IMR-90 (cell line): ENCODE measurements around the gene TAL1. TPM values are rescaled to one million over a fixed set of nuclear protein-coding genes. Genes with fewer than 3 reads are reported as not detected.

Experiments used
- ATAC-seq: fragments of 200-7000 bp; cut with Tn5 transposase; 2 replicates; pipeline ENCODE4 v1.9.1; 2020; ENCODE audit warnings: low read depth, mild to moderate bottlenecking, moderate library complexity
- BruUV-seq: library from RNA; stranded (reverse); fragments of 400-500 nt; replicated peaks from 2 replicates; lab custom pipeline; 2021; lab: Mats Ljungman, UMichigan
- CTCF ChIA-PET: fragments of 300-600 bp; formaldehyde crosslinking; extraction: SDS; loops from one replicate; lab custom pipeline; 2021; ENCODE audit warnings: antibody characterized with exemption; lab: Yijun Ruan, JAX
- POLR2A ChIA-PET: fragments of 300-600 bp; sonication (Branson Sonifier 250); formaldehyde crosslinking; loops from one replicate; lab custom pipeline; 2022; ENCODE audit warnings: antibody characterized with exemption; ENCODE audit not compliant: unreplicated experiment; lab: Charles Lee
- DNase-seq: peaks from one replicate; pipeline ENCODE4 v3.0.0; 2013
- H2AFZ ChIP-seq: replicated peaks from 2 replicates; pipeline ENCODE3; 2013; ENCODE audit warnings: low read length, mild to moderate bottlenecking; ENCODE audit not compliant: poor library complexity
- H2AK5ac ChIP-seq: 2 replicates; pipeline ENCODE4 v1.6.1; 2013; ENCODE audit warnings: low read depth, low read length, inconsistent platforms
- H2AK9ac ChIP-seq: replicated peaks from 2 replicates; pipeline ENCODE3; 2013; ENCODE audit warnings: mild to moderate bottlenecking, low read depth, low read length, moderate library complexity; ENCODE audit not compliant: poor library complexity
- H2BK120ac ChIP-seq: 2 replicates; pipeline ENCODE4 v1.6.1; 2013; ENCODE audit warnings: low read depth, low read length, inconsistent platforms
- H2BK15ac ChIP-seq: 3 replicates; pipeline ENCODE4 v1.6.1; 2013; ENCODE audit warnings: low read depth, low read length, inconsistent platforms
- H2BK20ac ChIP-seq: 2 replicates; pipeline ENCODE4 v1.6.1; 2013; ENCODE audit warnings: low read depth, mild to moderate bottlenecking, inconsistent platforms, low read length, moderate library complexity
- H2BK5ac ChIP-seq: 2 replicates; pipeline ENCODE4 v1.6.1; 2013; ENCODE audit warnings: mild to moderate bottlenecking, low read depth, low read length, inconsistent platforms; ENCODE audit not compliant: poor library complexity, severe bottlenecking
- H3K14ac ChIP-seq: replicated peaks from 2 replicates; pipeline ENCODE4 v1.6.1; 2013; ENCODE audit warnings: low read depth, low read length, inconsistent platforms
- H3K18ac ChIP-seq: 2 replicates; pipeline ENCODE4 v1.6.1; 2013; ENCODE audit warnings: low read depth, low read length, control low read depth
- H3K23ac ChIP-seq: 2 replicates; pipeline ENCODE4 v1.6.1; 2013; ENCODE audit warnings: low read depth, low read length, inconsistent platforms
- H3K27ac ChIP-seq: 2 replicates; pipeline ENCODE4 v1.5.1; 2013; ENCODE audit warnings: mild to moderate bottlenecking, control low read depth, low read length; ENCODE audit not compliant: insufficient read depth
- H3K27me3 ChIP-seq: 2 replicates; pipeline ENCODE4 v1.6.1; 2013; ENCODE audit warnings: low read length; ENCODE audit not compliant: control insufficient read depth, insufficient read depth
- H3K36me3 ChIP-seq: 2 replicates; pipeline ENCODE4 v1.6.1; 2013; ENCODE audit warnings: low read length, mixed read lengths; ENCODE audit not compliant: control insufficient read depth, insufficient read depth
- H3K4ac ChIP-seq: 2 replicates; pipeline ENCODE4 v1.6.1; 2013; ENCODE audit warnings: low read depth, low read length, inconsistent platforms
- H3K4me1 ChIP-seq: 2 replicates; pipeline ENCODE4 v1.6.1; 2013; ENCODE audit warnings: low read length, mixed read lengths; ENCODE audit not compliant: control insufficient read depth, insufficient read depth
- H3K4me2 ChIP-seq: 2 replicates; pipeline ENCODE4 v1.6.1; 2013; ENCODE audit warnings: low read depth, mild to moderate bottlenecking, control low read depth, low read length, moderate library complexity
- H3K4me3 ChIP-seq: 2 replicates; pipeline ENCODE4 v1.5.1; 2013; ENCODE audit warnings: low read depth, mild to moderate bottlenecking, control low read depth, low read length, moderate library complexity; ENCODE audit not compliant: insufficient read depth
- H3K56ac ChIP-seq: 2 replicates; pipeline ENCODE4 v1.6.1; 2013; ENCODE audit warnings: low read length, inconsistent platforms; ENCODE audit not compliant: insufficient read depth; ENCODE audit errors: extremely low read depth
- H3K79me1 ChIP-seq, 2 experiments: 2 replicates each; pipeline ENCODE4 v1.6.1; 2013; ENCODE audit warnings: low read length in 2 of 2, inconsistent platforms in 1 of 2, low read depth in 1 of 2
- H3K9ac ChIP-seq: 2 replicates; pipeline ENCODE4 v1.6.1; 2013; ENCODE audit warnings: low read depth, low read length, control low read depth
- H3K9me1 ChIP-seq: 2 replicates; pipeline ENCODE4 v1.6.1; 2013; ENCODE audit warnings: low read length, inconsistent platforms; ENCODE audit not compliant: insufficient read depth
- H3K9me3 ChIP-seq: 2 replicates; pipeline ENCODE4 v1.6.1; 2013; ENCODE audit warnings: low read length; ENCODE audit not compliant: control insufficient read depth, insufficient read depth
- H4K20me1 ChIP-seq: 2 replicates; pipeline ENCODE4 v1.6.1; 2013; ENCODE audit warnings: low read length, inconsistent platforms; ENCODE audit not compliant: insufficient read depth
- H4K5ac ChIP-seq: 2 replicates; pipeline ENCODE4 v1.6.1; 2013; ENCODE audit warnings: mild to moderate bottlenecking, low read depth, low read length, control low read depth
- H4K8ac ChIP-seq, 2 experiments: 2 replicates each; pipeline ENCODE4 v1.6.1; 2013; ENCODE audit warnings: low read depth in 2 of 2, low read length in 2 of 2, control low read depth in 1 of 2, inconsistent platforms in 1 of 2
- H4K91ac ChIP-seq: 2 replicates; pipeline ENCODE4 v1.6.1; 2013; ENCODE audit warnings: low read depth, low read length, inconsistent platforms; ENCODE audit not compliant: insufficient read depth
- BHLHE40 ChIP-seq: fragments of 150-350 bp; IDR thresholded peaks from 2 replicates; pipeline ENCODE4 v1.6.1; 2016; ENCODE audit warnings: mild to moderate bottlenecking, low read depth, low read length
- CHD1 ChIP-seq: IDR thresholded peaks from 2 replicates; pipeline ENCODE4 v1.6.1; 2012; ENCODE audit warnings: low read depth, low read length, improper control_type of control experiment
- ELK1 ChIP-seq: fragments of 150-350 bp; IDR thresholded peaks from 2 replicates; pipeline ENCODE4 v1.6.1; 2016; ENCODE audit warnings: low read depth, mild to moderate bottlenecking, low read length, moderate library complexity, borderline replicate concordance
- FOS ChIP-seq: fragments of 150-350 bp; IDR thresholded peaks from 2 replicates; pipeline ENCODE4 v1.6.1; 2016; ENCODE audit warnings: low read depth, low read length
- MAFK ChIP-seq: IDR thresholded peaks from 2 replicates; pipeline ENCODE4 v1.6.1; 2012; ENCODE audit warnings: low read depth, low read length, improper control_type of control experiment
- MAZ ChIP-seq: IDR thresholded peaks from 2 replicates; pipeline ENCODE4 v1.6.1; 2012; ENCODE audit warnings: low read depth, mild to moderate bottlenecking, low read length, improper control_type of control experiment, moderate library complexity, borderline replicate concordance
- MXI1 ChIP-seq: IDR thresholded peaks from 2 replicates; pipeline ENCODE4 v1.6.1; 2012; ENCODE audit warnings: low read depth, mild to moderate bottlenecking, low read length, moderate library complexity, borderline replicate concordance
- NFE2L2 ChIP-seq: fragments of 150-350 bp; IDR thresholded peaks from 2 replicates; pipeline ENCODE4 v1.6.1; 2016; ENCODE audit warnings: low read depth, mild to moderate bottlenecking, low read length
- RAD21 ChIP-seq: IDR thresholded peaks from 2 replicates; pipeline ENCODE4 v1.6.1; 2012; ENCODE audit warnings: low read length, improper control_type of control experiment
- RCOR1 ChIP-seq: IDR thresholded peaks from 2 replicates; pipeline ENCODE4 v1.6.1; 2012; ENCODE audit warnings: mild to moderate bottlenecking, low read length, improper control_type of control experiment; ENCODE audit not compliant: insufficient replicate concordance
- RFX5 ChIP-seq: IDR thresholded peaks from 2 replicates; pipeline ENCODE4 v1.8.0; 2012; ENCODE audit warnings: low read depth, mild to moderate bottlenecking, low read length, moderate library complexity
- SMC3 ChIP-seq: fragments of 150-350 bp; IDR thresholded peaks from 2 replicates; pipeline ENCODE4 v1.6.1; 2016; ENCODE audit warnings: low read depth, mild to moderate bottlenecking, antibody characterized with exemption, low read length, moderate library complexity
- WGBS, 2 experiments: methylation state at CpG; one replicate each; pipeline versions ENCODE4 v1.1.5 to v1.1.7; 2013; ENCODE audit warnings: missing lambda C conversion rate in 2 of 2; ENCODE audit not compliant: insufficient read length in 1 of 2; ENCODE audit errors: extremely low coverage in 2 of 2; 5-methylcytosine and 5-hydroxymethylcytosine counted together
- dilution Hi-C: fragments of 300-500 bp; cut with HindIII; formaldehyde crosslinking; loops from one replicate; pipeline ENCODE4 v1.14.3; 2018; ENCODE audit warnings: low sequenced_read_pairs; ENCODE audit not compliant: unreplicated experiment
- in situ Hi-C: fragments of 300-500 bp; cut with MboI; formaldehyde crosslinking; loops from 3 replicates; pipeline ENCODE4 v1.14.3; 2019; ENCODE audit warnings: low sequenced_read_pairs, inconsistent platforms, mixed read lengths
- intact Hi-C: fragments of 100-400 bp; cut with micrococcal nuclease; formaldehyde crosslinking; loops from 2 replicates; pipeline ENCODE4 v1.10.0; 2022
- polyA plus RNA-seq, 3 experiments: library from polyadenylated mRNA; depleted of rRNA; stranded (reverse); fragments of >200 nt; gene quantifications; 2 replicates each; pipeline ENCODE4 v1.2.3, GENCODE V29; 2012; ENCODE audit warnings: low replicate concordance in 1 of 3
- total RNA-seq: library from RNA; depleted of rRNA; stranded (reverse); fragments of >200 nt; gene quantifications from 2 replicates; pipeline ENCODE4 v1.2.3, GENCODE V29; 2012

The TAL1 gene
- total and polyA plus RNA-seq, 2 of the 4 experiments (the other 2 are of a cell fraction) = not detected

- no peak overlapping the region for H3K27ac ChIP-seq
- no peak overlapping the region for H3K4me3 ChIP-seq
- H3K4me1 ChIP-seq = no peaks in the 10 kb centered on the region
- ChIA-PET CTCF (no interaction called here), POLR2A (no interaction called here)
- no peak overlapping the region for H2BK120ac ChIP-seq
- H4K91ac ChIP-seq = no peak overlapping the region
- H3K18ac ChIP-seq = no peak overlapping the region
- peaks cover 5% of the 10 kb centered on the region; the same call in 1 of the 2 replicates for H3K9me3 ChIP-seq
- no peak overlapping the region for H4K8ac ChIP-seq
- TF ChIP-seq MAZ (no peak), RCOR1 (no peak), SMC3 (no peak), FOS (no peak), CHD1 (no peak), ELK1 (no peak), RFX5 (no peak), MAFK (no peak), BHLHE40 (no peak), RAD21 (no peak), MXI1 (no peak), NFE2L2 (no peak)
- H3K23ac ChIP-seq = no peak overlapping the region
- H3K79me1 ChIP-seq = no peaks in the 10 kb centered on the region
- H3K27me3 ChIP-seq = peaks cover 42% of the 10 kb centered on the region
- H4K20me1 ChIP-seq = no peaks in the 10 kb centered on the region
- H2AK9ac ChIP-seq = no peak overlapping the region
- H3K4ac ChIP-seq = no peak overlapping the region
- no peak overlapping the region for H2AFZ ChIP-seq
- H3K14ac ChIP-seq = no peak overlapping the region
- DNase-seq = no peak
- H2BK20ac ChIP-seq = no peak overlapping the region
- H2BK5ac ChIP-seq = no peak overlapping the region
- intact Hi-C loops (no loop called here), dilution Hi-C loops (no loop called here), in situ Hi-C loops (no loop called here)
- no peak overlapping the region for H3K4me2 ChIP-seq
- no peak overlapping the region for H3K56ac ChIP-seq
- H2BK15ac ChIP-seq = no peak overlapping the region
- H4K5ac ChIP-seq = no peak overlapping the region
- no peak for ATAC-seq
- H3K9ac ChIP-seq = no peak overlapping the region
- H2AK5ac ChIP-seq = no peak overlapping the region
- H3K9me1 ChIP-seq = no peaks in the 10 kb centered on the region
- no TSS peak for BruUV-seq
- WGBS, 2 experiments = 0% methylated on average over 1 of the region's 4 CpGs; no CpG with 5 or more reads in 1 of the 2 experiments
- no peaks in the 10 kb centered on the region for H3K36me3 ChIP-seq
Observed at GRCh38 chr1:47219001-47219400, 13.0 kb downstream of the TAL1 start.
